Measurements from ENCODE around the gene JAGN1.
"Not testable (repeated sequence)": the region's sequence is repeated elsewhere in the genome, so short reads cannot be mapped to it uniquely, and the experiment has no call there.

Gene JAGN1

GRCh38 chr3:9890249-9891071 is at the start of gene JAGN1:
Gene JAGN1 (plus strand): TSS chr3:9890610. CDS start chr3:9890723, 113 bp downstream.
- peak; percentile 96 for DNase-seq

GRCh38 chr3:9841015-9841414 is 49.4 kb upstream of the JAGN1 start:
- DNase-seq, result no peak

GRCh38 chr3:9843715-9844438 is 46.5 kb upstream of the JAGN1 start, which contains the start of gene RPUSD3:
Gene RPUSD3 (minus strand): TSS chr3:9844008. CDS start chr3:9843990, 18 bp downstream.
- peak; percentile 97 for DNase-seq

- peak; percentile 62 for DNase-seq
These were observed 44.2 kb upstream of the JAGN1 start for GRCh38 chr3:9846231-9846630.

GRCh38 chr3:9846931-9847488 is 43.4 kb upstream of the JAGN1 start:
- peak; percentile 29 for DNase-seq

GRCh38 chr3:9847870-9848269 is 42.5 kb upstream of the JAGN1 start:
- DNase-seq, result not testable (repeated sequence)

- peak; percentile 69 for DNase-seq
These were observed 41.5 kb upstream of the JAGN1 start for GRCh38 chr3:9848860-9849259.

- not testable (repeated sequence) for DNase-seq
These were observed 39.0 kb upstream of the JAGN1 start for GRCh38 chr3:9851383-9851782.

GRCh38 chr3:9851926-9852325 is 38.5 kb upstream of the JAGN1 start:
- DNase-seq, result not testable (repeated sequence)

GRCh38 chr3:9852528-9852927 is 37.9 kb upstream of the JAGN1 start:
- no peak for DNase-seq

GRCh38 chr3:9854291-9854940 is 36.0 kb upstream of the JAGN1 start:
- DNase-seq, result not testable (repeated sequence)

- no peak for DNase-seq
These were observed 34.8 kb upstream of the JAGN1 start for GRCh38 chr3:9855594-9855993.

- DNase-seq, result no peak
These were observed 30.8 kb upstream of the JAGN1 start for GRCh38 chr3:9859530-9860025.

- no peak for DNase-seq
These were observed 29.2 kb upstream of the JAGN1 start for GRCh38 chr3:9861201-9861600.

- DNase-seq, result no peak
These were observed 28.7 kb upstream of the JAGN1 start for GRCh38 chr3:9861626-9862130.

GRCh38 chr3:9862391-9863057 is 27.9 kb upstream of the JAGN1 start:
- DNase-seq, result peak; percentile 86

GRCh38 chr3:9863058-9863772 is 27.2 kb upstream of the JAGN1 start:
- DNase-seq, result no peak

GRCh38 chr3:9864200-9864927 is 26.0 kb upstream of the JAGN1 start:
- no peak for DNase-seq

GRCh38 chr3:9865125-9865637 is 25.2 kb upstream of the JAGN1 start:
- not testable (repeated sequence) for DNase-seq

GRCh38 chr3:9866639-9867038 is 23.8 kb upstream of the JAGN1 start:
- no peak for DNase-seq

Measured in hematopoietic multipotent progenitor cell treated with erythropoietin and hydrocortisone succinate and interleukin-3 and kit ligand, for 4 days (in vitro differentiated cells).